OCI-LY7 (cell line): Measurements from ENCODE around the gene GADD45GIP1.

ENCODE experiments used
- EZH2phosphoT487 ChIP-seq: fragments of 200-600 bp; sonication (generic); IDR thresholded peaks from 2 replicates; pipeline ENCODE4 v1.6.1; 2018; ENCODE audit warnings: low read depth, borderline replicate concordance, mild to moderate bottlenecking, mixed run types, antibody characterized with exemption, low read length, moderate library complexity, mixed read lengths
- TF ChIP-seq, protein P1 (sequence below): fragments of 200-600 bp; sonication (generic); conservative IDR thresholded peaks from 2 replicates; pipeline ENCODE4 v1.5.1; 2014; ENCODE audit warnings: mild to moderate bottlenecking, antibody characterized with exemption, low read length, moderate library complexity, mixed read lengths

DNA sequence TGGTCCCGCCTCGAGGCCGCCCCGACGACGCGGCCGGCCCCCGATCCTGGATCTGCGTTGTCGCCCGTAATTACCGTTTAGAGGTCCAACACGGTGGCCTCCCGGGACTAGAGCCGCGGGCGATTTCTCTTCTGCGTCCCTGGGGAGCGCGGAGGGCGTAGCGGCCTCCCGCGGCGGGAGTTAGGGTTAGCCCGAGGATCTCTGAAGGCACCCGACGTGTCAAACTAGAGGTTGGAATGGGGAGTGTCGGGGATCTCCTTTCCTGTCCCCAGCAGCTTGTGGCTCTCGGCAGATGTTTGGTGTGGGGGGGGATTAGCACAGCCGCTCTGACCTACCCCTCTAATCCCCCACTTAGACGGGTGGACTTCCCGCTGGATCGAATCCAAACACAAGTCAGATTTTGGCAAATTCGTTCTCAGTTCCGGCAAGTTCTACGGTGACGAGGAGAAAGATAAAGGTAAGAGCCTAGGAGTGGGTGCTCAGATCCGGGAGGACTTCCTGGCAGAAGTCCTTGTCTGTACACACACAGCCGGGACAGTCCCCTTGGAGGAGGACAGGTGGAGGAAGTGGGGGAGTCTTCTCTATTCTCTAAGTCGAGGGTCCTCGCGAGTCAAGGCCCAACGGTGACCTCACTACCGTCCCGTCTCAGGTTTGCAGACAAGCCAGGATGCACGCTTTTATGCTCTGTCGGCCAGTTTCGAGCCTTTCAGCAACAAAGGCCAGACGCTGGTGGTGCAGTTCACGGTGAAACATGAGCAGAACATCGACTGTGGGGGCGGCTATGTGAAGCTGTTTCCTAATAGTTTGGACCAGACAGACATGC, 18.0 kb downstream of the GADD45GIP1 start:
- TF ChIP-seq, protein P1, sequence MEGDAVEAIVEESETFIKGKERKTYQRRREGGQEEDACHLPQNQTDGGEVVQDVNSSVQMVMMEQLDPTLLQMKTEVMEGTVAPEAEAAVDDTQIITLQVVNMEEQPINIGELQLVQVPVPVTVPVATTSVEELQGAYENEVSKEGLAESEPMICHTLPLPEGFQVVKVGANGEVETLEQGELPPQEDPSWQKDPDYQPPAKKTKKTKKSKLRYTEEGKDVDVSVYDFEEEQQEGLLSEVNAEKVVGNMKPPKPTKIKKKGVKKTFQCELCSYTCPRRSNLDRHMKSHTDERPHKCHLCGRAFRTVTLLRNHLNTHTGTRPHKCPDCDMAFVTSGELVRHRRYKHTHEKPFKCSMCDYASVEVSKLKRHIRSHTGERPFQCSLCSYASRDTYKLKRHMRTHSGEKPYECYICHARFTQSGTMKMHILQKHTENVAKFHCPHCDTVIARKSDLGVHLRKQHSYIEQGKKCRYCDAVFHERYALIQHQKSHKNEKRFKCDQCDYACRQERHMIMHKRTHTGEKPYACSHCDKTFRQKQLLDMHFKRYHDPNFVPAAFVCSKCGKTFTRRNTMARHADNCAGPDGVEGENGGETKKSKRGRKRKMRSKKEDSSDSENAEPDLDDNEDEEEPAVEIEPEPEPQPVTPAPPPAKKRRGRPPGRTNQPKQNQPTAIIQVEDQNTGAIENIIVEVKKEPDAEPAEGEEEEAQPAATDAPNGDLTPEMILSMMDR = 0 out of 2 replicates have a peak, but pooled peaks have one; percentile 25
- TF ChIP-seq EZH2phosphoT487 = no peak
